ENCODE results near the gene TRPM5. TPM values are rescaled to one million over a fixed set of nuclear protein-coding genes. Genes with fewer than 3 reads are reported as not detected.

TRPM5 gene
- polyA plus RNA-seq, 1 of the 3 experiments (the other 2 are of a cell fraction): not detected

DNA sequence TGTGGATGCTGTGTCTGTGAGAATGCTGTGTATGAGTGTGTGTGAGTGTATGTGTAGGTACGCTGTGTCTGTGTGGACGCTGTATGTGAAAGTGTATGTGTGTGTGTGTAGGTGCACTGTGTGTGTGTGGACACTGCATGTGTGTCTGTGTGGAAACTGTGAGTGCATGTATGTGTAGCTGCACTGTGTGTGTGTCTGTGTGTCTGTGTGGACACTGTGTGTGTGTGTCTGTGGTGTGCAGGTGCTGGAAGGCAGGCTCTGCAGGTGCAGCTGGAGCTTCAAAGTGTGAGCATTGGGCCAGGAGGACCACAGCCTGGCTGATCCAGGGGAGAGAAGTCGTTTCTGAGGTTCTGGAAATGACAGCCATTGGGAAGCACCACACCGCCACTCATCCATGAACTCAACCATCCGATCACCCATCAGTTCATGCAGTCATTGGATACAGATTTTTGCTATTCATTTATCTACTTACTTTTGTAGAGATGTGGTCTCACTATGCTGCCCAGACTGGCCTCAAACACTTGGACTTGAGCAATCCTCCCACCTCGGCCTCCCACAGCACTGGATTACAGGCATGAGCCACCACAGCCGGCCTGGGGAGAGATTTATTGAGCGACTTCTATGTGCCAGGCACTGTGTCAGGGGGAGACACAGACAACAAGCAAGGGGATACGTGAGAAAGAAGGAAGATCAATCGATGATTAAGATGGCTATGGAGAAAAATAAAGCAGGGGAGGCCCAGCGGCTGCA is 9.6 kb downstream of the TRPM5 start:
- WGBS (ENCODE audit: low lambda C conversion rate): 49% methylated on average over 11 of the region's 11 CpGs
- Histone ChIP-seq H3K9me2 (no peaks in the 10 kb centered on the region), H3K4me2 (no peak overlapping the region), H3K36me3 (replicated peaks in 1 of 2; ENCODE audit: control insufficient read depth in 1 of 2, insufficient read depth in 2 of 2, low read length in 1 of 2) (no peaks in the 10 kb centered on the region), H3F3A (replicated peaks; ENCODE audit: insufficient read depth) (no peaks in the 10 kb centered on the region), H3K9ac (no peak overlapping the region), H3K79me2 (ENCODE audit: insufficient read depth) (no peaks in the 10 kb centered on the region), H3K4me3 (ENCODE audit: low read depth in 2 of 2, low read length in 1 of 2) (no peak overlapping the region), H3K4me1 (ENCODE audit: control insufficient read depth in 1 of 2, insufficient read depth in 2 of 2, low read depth in 1 of 2, low read length in 1 of 2) (no peaks in the 10 kb centered on the region), H3K27ac (ENCODE audit: low read depth in 2 of 2, low read length in 1 of 2) (no peak overlapping the region), H3K9me3 (no peaks in the 10 kb centered on the region), H2AFZ (ENCODE audit: low read depth) (no peak overlapping the region), H3K27me3 (ENCODE audit: insufficient read depth) (no peaks in the 10 kb centered on the region), H4K20me1 (ENCODE audit: insufficient read depth) (no peaks in the 10 kb centered on the region)
- ChIA-PET CTCF (no interaction called here), POLR2A (no interaction called here)
- no peak for TF ChIP-seq RAD21 (IDR thresholded peaks at IDR 0.05; ENCODE audit: low read length)
- no peak for TF ChIP-seq MEF2A (IDR thresholded peaks at IDR 0.05; ENCODE audit: borderline replicate concordance, low read depth)
- no peak for TF ChIP-seq GABPA (IDR thresholded peaks at IDR 0.05; ENCODE audit: low read depth)
- no peak for TF ChIP-seq MXI1 (IDR thresholded peaks at IDR 0.05; ENCODE audit: low read depth, low read length)
- TF ChIP-seq SIN3A (IDR thresholded peaks at IDR 0.05; ENCODE audit: borderline replicate concordance, low read depth, low read length): no peak
- no peak for TF ChIP-seq FOXM1 (IDR thresholded peaks at IDR 0.05; ENCODE audit: low read depth)
- TF ChIP-seq TCF12 (IDR thresholded peaks at IDR 0.05): no peak
- TF ChIP-seq RCOR1 (IDR thresholded peaks at IDR 0.05; ENCODE audit: low read length): no peak
- TF ChIP-seq POLR2AphosphoS5 (IDR thresholded peaks at IDR 0.05; ENCODE audit: low read depth, low read length): no peak
- TF ChIP-seq, protein P1, sequence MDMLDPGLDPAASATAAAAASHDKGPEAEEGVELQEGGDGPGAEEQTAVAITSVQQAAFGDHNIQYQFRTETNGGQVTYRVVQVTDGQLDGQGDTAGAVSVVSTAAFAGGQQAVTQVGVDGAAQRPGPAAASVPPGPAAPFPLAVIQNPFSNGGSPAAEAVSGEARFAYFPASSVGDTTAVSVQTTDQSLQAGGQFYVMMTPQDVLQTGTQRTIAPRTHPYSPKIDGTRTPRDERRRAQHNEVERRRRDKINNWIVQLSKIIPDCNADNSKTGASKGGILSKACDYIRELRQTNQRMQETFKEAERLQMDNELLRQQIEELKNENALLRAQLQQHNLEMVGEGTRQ (IDR thresholded peaks at IDR 0.05; ENCODE audit: borderline replicate concordance, low read depth, low read length): no peak
- TF ChIP-seq TEAD4 (IDR thresholded peaks at IDR 0.05; ENCODE audit: borderline replicate concordance, insufficient read depth): no peak
- TF ChIP-seq, protein P2, sequence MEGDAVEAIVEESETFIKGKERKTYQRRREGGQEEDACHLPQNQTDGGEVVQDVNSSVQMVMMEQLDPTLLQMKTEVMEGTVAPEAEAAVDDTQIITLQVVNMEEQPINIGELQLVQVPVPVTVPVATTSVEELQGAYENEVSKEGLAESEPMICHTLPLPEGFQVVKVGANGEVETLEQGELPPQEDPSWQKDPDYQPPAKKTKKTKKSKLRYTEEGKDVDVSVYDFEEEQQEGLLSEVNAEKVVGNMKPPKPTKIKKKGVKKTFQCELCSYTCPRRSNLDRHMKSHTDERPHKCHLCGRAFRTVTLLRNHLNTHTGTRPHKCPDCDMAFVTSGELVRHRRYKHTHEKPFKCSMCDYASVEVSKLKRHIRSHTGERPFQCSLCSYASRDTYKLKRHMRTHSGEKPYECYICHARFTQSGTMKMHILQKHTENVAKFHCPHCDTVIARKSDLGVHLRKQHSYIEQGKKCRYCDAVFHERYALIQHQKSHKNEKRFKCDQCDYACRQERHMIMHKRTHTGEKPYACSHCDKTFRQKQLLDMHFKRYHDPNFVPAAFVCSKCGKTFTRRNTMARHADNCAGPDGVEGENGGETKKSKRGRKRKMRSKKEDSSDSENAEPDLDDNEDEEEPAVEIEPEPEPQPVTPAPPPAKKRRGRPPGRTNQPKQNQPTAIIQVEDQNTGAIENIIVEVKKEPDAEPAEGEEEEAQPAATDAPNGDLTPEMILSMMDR (IDR thresholded peaks at IDR 0.05): no peak
- TF ChIP-seq, protein P3, sequence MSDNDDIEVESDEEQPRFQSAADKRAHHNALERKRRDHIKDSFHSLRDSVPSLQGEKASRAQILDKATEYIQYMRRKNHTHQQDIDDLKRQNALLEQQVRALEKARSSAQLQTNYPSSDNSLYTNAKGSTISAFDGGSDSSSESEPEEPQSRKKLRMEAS (IDR thresholded peaks at IDR 0.05; ENCODE audit: low read depth): no peak
- TF ChIP-seq, protein P4, sequence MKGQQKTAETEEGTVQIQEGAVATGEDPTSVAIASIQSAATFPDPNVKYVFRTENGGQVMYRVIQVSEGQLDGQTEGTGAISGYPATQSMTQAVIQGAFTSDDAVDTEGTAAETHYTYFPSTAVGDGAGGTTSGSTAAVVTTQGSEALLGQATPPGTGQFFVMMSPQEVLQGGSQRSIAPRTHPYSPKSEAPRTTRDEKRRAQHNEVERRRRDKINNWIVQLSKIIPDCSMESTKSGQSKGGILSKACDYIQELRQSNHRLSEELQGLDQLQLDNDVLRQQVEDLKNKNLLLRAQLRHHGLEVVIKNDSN (IDR thresholded peaks at IDR 0.05; ENCODE audit: borderline replicate concordance, low read depth): no peak
- TF ChIP-seq JUND (IDR thresholded peaks at IDR 0.05): no peak
- no peak for DNase-seq

Measured in SK-N-SH (cell line).